Cardiac fibroblast (primary cell): Measurements from ENCODE around the gene EMC10.

Experiments
- DNase-seq, 2 donors: peaks; one replicate each; pipeline versions ENCODE4 v3.0.0 to v3.0.0-alpha.2; 2010; ENCODE audit warnings: low read depth in 2 of 2
- H3K4me3 ChIP-seq, 2 donors: replicated peaks in 1 of 2; 1 replicate in 1 of 2; 2 replicates in 1 of 2; pipeline ENCODE4 v1.5.1; 2011; ENCODE audit warnings: low read depth in 2 of 2, low read length in 2 of 2, mild to moderate bottlenecking in 2 of 2, moderate library complexity in 1 of 2
- CTCF ChIP-seq: IDR thresholded peaks from one replicate; pipeline ENCODE4 v1.5.1; 2011; ENCODE audit warnings: low read depth, mild to moderate bottlenecking, low read length, inconsistent platforms

The EMC10 gene

GRCh38 chr19:50482916-50483315 lies 6.6 kb downstream of the EMC10 start:
- TF ChIP-seq CTCF = no peak
- DNase-seq = no peak
- no peak overlapping the region for H3K4me3 ChIP-seq

GRCh38 chr19:50485284-50485955 lies 9.1 kb downstream of the EMC10 start:
- TF ChIP-seq CTCF = no peak
- no peak for DNase-seq

GRCh38 chr19:50486823-50487515 lies 10.7 kb downstream of the EMC10 start:
- peak; percentile 58 for TF ChIP-seq CTCF
- DNase-seq = peak; percentile 31 to 66

More at GRCh38 chr19:50485284-50485955, 9.1 kb downstream of the EMC10 start:
- no peak overlapping the region for H3K4me3 ChIP-seq

GRCh38 chr19:50488389-50489194 lies 12.3 kb downstream of the EMC10 start:
- H3K4me3 ChIP-seq = no peak overlapping the region
- no peak for DNase-seq
- TF ChIP-seq CTCF = no peak

More at GRCh38 chr19:50486823-50487515, 10.7 kb downstream of the EMC10 start:
- H3K4me3 ChIP-seq = no peak overlapping the region

- DNase-seq = no peak
- TF ChIP-seq CTCF = no peak
- H3K4me3 ChIP-seq = no peak overlapping the region
Measured at GRCh38 chr19:50489461-50490011, 13.2 kb downstream of the EMC10 start.

GRCh38 chr19:50490411-50490811 lies 14.1 kb downstream of the EMC10 start:
- no peak overlapping the region for H3K4me3 ChIP-seq
- DNase-seq = no peak
- TF ChIP-seq CTCF = no peak
